Epithelial cell of proximal tubule (primary cell): ENCODE data around the gene KANK3. TPM values are rescaled to one million over a fixed set of nuclear protein-coding genes. Genes with fewer than 3 reads are reported as not detected.
"Not testable (repeated sequence)": the region's sequence is repeated elsewhere in the genome, so short reads cannot be mapped to it uniquely, and the experiment has no call there.

ENCODE experiments used
- DNase-seq: peaks from one replicate; pipeline ENCODE4 v3.0.0-alpha.2; 2011; ENCODE audit warnings: low read depth
- H3K4me3 ChIP-seq: 2 replicates; pipeline ENCODE4 v1.5.1; 2011; ENCODE audit warnings: low read depth, mild to moderate bottlenecking, low read length
- total RNA-seq: library from RNA; depleted of rRNA; stranded (reverse); fragments of >200 nt; gene quantifications from 2 replicates; pipeline ENCODE4 v1.2.3, GENCODE V29; 2015
- TF ChIP-seq, protein P1 (sequence below): conservative IDR thresholded peaks from 2 replicates; pipeline ENCODE4 v1.5.1; 2012; ENCODE audit warnings: low read depth, mild to moderate bottlenecking, low read length

The KANK3 gene
- total RNA-seq, 1 donor from 2014 or later = 2.2 TPM

- DNase-seq = no peak
- H3K4me3 ChIP-seq = no peak overlapping the region
- TF ChIP-seq, protein P1, sequence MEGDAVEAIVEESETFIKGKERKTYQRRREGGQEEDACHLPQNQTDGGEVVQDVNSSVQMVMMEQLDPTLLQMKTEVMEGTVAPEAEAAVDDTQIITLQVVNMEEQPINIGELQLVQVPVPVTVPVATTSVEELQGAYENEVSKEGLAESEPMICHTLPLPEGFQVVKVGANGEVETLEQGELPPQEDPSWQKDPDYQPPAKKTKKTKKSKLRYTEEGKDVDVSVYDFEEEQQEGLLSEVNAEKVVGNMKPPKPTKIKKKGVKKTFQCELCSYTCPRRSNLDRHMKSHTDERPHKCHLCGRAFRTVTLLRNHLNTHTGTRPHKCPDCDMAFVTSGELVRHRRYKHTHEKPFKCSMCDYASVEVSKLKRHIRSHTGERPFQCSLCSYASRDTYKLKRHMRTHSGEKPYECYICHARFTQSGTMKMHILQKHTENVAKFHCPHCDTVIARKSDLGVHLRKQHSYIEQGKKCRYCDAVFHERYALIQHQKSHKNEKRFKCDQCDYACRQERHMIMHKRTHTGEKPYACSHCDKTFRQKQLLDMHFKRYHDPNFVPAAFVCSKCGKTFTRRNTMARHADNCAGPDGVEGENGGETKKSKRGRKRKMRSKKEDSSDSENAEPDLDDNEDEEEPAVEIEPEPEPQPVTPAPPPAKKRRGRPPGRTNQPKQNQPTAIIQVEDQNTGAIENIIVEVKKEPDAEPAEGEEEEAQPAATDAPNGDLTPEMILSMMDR = no peak
Observed at GRCh38 chr19:8316351-8317125, 26.5 kb downstream of the KANK3 start.

GRCh38 chr19:8314981-8315640, 28.0 kb downstream of the KANK3 start:
- DNase-seq, H3K4me3 ChIP-seq: not testable (repeated sequence)

DNA sequence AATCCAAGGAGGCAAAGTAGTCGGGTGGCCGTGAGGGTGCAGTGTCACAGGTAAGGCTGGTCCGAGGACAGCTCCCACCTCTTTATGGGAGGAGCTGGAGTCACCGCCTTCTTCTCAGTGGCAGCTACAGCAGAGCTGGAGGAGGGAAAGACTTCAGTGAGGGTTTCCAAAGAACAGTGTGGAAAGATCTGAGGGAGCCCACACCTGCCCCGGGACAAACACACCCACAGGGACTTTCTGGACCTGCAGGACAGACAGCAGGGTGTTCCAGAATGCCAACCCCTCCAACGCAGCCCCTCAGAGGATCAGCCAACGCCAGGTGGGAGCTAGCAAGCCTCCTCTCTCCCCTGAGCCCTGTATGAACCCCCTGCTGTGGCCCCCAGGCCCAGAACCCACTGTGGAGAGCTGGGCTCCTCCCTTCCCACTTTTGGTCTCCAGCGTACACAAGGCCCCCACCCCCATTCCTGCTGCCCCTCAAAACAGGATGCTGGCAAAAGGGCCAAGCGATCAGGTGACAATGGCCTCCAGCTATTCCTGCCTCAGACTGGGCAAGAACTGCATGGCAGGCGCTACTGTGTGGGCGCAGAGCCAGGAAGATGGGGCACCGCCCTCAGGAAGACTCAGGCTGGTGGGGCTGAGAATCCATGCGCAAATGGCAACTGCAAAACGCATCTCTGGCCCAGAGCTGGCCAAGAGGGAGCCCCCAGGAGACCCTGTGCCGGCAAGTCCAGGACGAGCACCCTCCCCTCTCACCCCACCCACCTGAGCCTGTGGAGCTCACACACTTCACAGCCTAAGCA, 31.4 kb downstream of the KANK3 start:
- H3K4me3 ChIP-seq = no peak overlapping the region
- no peak for DNase-seq
- TF ChIP-seq, protein P1 = no peak

- no peak for DNase-seq
- TF ChIP-seq, protein P1 = no peak
- no peak overlapping the region for H3K4me3 ChIP-seq
Observed at GRCh38 chr19:8310342-8311055, 32.6 kb downstream of the KANK3 start.

DNA sequence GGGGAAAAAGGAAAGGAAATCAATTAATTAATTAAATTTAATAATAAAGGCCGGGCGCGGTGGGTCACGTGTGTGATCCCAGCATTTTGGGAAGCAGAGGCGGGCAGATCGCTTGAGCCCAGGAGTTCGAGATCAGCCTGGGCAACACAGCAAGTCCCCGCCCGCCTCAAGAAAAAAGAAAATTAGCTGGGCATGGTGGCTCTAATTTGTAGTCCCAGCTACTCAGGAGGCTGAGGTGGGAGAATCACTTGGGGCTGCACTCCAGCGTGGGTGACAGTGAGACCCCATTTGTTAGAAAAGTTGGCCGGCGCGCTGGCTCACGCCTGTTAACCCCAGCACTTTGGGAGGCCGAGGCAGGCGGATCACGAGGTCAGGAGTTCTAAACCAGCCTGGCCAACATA, 34.2 kb downstream of the KANK3 start:
- TF ChIP-seq, protein P1 = no peak
- peak overlapping the region; percentile 72 for H3K4me3 ChIP-seq
- DNase-seq = no peak

DNA sequence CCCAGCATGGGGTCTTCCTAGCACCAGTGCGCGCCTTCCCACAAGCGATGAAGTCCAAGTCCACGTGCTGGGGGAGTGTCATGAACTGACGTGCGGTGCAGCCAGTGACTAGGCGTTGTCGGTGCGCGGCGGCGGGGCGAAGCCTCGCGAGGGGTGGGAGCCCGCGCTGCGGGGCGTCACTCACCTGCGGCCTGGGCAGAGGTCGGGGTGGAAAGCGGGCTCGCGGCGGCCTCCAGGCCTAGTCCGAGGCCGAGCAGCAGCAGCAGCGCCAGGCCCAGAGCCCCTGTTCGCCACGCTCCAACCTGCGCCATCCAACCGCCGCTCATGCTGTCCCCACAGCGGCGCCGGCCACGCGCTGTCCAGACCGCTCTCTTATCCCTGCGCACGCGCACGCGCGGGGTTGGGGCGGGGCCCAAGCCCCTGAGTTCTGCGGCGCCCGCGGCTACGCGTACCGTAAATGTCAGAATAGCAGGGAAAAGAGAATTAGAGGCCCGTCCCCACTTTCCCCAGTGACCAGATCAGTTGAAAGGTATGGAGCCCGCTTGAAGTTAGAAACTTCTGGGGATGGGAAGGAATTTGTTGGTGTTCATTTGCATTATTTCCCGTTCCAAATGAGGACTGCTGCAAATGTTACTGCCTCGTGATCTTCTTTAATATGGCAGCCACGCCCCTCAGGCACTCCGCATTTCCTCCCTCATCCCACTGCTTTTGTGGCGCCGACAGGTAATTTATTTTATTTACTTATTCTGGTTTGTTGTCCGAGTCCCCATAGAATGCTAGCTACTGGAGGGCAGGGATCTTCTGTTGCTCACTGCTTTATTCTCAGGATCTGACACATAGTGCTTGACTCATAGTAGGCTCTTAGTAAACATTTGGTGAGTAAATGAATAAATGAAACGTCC, 34.8 kb downstream of the KANK3 start, which contains the start of gene CD320:
Gene CD320, minus strand, starts transcription at position 394 of the 902 bp plus-strand sequence. Its CDS starts 68 bp downstream, at position 326.
- TF ChIP-seq, protein P1 = no peak
- peak within 1 kb of the TSS; percentile 72 for H3K4me3 ChIP-seq
- peak; percentile 40 for DNase-seq
